Brain pericyte (primary cell): ENCODE measurements around the gene SLC19A1.

ENCODE experiments used
- DNase-seq: peaks from one replicate; pipeline ENCODE4 v3.0.0-alpha.2; 2012; ENCODE audit warnings: low read depth, low spot score

Gene SLC19A1

GRCh38 chr21:45542242-45542666, at the start of gene SLC19A1:
TSS of gene SLC19A1 (minus strand) at chr21:45542440. CDS start at chr21:45537959, 4,481 bp downstream.
- DNase-seq: no peak

DNA sequence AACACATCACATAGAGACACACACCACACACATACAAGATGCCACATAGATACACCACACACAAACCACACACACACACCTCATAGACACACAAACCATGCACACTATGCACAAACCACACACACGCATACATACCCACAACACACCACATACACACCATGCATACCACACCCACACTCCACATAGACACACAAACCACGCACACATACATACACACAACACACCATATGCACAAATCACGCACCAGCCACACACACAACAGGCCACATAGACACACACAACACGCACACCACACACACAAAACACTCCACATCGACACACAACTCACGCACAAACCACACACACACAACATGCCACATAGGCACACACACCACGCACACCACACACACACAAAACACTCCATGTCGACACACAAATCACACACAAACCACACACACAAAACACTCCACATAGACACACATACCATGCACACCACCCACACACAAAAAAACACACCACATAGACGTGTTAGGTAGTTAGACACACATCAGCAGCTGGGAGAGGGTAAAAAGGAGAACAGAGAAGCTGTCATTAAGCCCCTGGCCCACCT, 49.5 kb upstream of the SLC19A1 start:
- no peak for DNase-seq

DNA sequence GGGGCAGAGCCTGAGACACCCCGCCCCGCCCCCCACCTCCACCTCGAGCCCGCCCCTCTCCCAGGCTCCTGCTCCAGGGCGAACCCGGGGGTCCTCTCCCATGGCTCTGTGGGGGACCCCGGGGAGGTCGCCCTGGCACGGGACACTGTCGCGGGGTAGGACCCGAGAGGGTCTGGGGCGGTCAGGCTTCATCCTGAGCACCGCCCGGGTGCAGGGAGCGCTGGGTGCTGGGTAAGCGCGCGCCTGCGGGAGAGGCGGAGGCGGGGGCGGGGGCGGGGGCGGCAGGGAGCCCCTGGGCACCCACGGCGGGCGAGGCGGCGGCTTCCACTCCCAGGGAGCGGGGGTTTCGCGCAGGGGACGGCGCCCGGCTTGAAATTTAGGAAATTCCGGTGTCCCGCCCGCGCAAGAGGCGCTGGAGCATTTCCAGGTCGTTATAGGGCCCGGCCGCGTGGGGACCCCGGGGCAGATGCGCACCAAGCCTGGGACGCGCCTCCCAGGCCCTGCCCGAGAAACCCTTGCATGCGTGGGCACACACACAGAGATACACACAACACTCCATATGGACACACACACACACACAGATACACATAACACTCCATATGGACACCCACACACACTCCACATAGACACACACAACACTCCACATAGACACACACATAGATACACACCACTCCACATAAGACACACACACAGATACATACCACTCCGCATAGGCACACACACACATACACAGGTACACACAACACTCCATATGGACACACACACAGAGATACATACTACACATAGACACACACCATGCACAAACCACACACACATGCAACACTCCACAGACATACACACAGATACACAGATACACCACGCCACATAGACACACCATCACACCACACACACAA, 48.7 kb upstream of the SLC19A1 start:
- no peak for DNase-seq

GRCh38 chr21:45590246-45590725, 48.0 kb upstream of the SLC19A1 start:
- no peak for DNase-seq

GRCh38 chr21:45589686-45590245, 47.5 kb upstream of the SLC19A1 start:
- no peak for DNase-seq

DNA sequence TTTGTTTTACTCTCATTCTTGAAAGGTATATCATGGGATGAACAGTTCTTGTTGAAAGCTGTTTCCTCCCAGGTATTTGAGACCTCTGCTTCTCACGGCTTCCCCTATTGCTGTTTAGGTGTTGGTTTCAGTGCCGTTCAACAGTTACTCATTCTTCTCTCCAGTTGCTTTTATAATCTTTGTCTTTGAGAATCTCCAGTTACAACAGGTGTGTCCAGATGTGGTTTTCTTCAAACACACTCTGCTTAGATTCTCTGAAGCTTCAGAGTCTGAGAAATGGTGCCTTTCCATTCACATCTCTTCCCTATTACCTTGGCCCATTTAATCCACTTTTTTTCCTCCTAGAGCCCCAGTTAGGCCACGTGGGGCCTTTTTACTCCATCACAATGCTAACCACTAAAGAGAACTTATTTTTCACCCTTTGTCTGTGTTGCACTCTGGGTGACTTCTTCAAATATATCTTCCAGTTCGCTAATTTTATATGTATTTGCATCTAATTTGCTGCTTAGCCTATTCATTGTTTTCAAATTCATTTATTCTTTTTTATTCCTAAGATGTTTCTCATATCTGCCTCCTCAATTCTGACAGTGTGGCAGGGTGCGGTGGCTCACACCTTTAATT, 46.7 kb upstream of the SLC19A1 start:
- DNase-seq: no peak

DNA sequence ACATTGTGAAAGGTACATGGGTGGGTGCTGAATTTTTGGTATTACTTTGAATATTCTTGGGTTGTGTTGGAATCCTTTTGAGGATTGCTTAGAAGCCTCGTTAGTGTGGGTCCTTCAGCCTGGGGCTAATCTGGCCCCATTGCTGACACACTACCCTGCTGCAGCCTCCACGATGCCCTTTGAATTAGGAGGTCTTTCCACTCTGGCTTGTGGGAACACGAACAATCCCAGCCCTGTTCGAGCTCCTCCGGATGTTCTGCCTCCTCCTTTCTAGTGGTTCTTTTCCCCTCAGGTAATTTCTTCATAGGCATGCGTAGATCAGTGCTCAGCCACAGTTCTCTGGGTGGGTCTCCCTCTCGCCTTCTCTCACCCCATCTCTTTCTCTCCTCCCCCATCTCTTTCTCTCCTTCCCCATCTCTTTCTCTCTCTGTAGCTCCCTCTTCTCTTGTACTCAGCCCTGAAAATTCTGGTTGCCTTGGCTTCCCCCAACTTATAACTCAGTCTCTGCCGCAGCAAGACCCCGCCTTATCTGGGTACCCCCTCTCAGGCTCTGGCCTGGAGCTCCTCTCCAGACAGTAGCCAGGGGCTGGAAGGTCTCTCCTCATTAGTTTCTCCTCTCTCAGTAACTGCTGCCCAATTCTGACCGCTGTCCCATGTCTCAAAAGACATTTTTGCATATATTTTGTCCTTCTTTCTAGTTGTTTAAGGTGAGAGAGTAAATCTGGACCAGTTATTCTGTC, 46.0 kb upstream of the SLC19A1 start:
- DNase-seq: no peak

GRCh38 chr21:45586289-45586858, 44.1 kb upstream of the SLC19A1 start:
- no peak for DNase-seq

- DNase-seq: no peak
Observed at GRCh38 chr21:45584786-45585185, 42.5 kb upstream of the SLC19A1 start.

DNA sequence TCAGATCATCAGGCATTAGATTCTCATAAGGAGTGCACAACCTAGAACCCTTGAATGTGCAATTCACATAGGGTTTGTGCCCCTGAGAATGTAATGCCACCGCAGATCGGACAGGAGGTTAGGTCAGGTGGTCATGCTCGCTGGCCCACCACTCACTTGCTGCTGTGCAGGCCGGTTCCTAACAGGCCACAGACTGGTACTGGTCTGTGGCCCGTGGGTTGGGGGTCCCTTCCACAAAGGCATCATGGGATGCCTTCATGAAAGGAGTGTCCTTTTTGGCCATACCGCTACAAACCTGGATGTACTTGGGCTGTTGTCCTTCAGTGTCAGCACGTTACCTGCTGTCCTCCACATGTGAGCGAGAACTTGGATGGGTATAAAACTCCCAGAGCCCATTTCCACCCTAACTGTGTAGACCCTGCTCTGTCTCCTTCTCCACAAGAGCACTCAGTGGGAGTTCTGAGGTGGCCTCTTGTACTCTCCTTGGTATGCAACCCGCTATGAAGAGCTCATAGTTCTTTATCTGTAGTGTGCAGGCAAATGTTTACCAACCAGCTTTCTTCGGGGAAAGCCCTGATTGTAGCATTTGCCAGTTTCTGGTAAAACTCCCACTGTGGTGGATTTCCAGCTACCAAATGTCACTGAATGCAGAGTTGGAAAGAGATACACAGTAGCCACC, 41.7 kb upstream of the SLC19A1 start:
- DNase-seq: no peak

DNA sequence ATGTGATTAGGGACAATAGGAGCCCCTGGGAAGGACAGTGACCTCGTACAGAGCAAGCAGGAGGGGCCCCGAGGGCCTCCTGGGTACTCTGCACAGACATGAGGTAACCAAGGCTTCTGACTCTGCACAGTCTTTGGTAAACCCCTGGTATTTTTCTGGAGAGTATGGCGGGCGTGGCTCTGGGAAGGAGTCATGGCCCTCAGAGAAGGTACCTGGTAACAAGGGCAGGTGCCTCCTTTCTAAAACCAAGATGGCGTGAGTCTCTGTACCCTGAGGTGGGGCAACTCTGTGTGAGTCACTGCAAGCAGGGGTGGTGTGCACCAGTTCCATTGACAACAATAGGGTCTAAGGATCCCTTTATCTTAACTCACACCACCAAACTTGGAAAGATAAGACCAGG, 39.9 kb upstream of the SLC19A1 start:
- no peak for DNase-seq

DNA sequence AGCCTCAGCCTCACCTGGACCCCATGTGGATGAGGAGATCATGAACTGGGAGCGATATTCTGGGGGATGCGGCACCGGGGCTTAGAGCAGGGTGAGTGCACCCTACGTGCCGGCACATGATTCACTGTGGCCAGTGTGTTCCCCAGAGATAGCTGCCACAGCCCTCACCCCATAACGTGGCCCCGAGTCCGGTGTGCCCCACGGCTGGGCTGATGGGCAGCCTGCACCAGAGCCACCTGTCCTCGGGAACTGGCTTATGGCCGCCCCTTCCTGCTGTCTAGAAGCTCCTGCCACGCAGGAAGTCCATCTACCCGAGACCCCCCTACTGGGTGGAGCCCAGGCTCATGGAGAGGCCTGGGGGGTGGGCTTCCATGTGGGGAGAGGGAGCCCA, 39.1 kb upstream of the SLC19A1 start:
- no peak for DNase-seq

DNA sequence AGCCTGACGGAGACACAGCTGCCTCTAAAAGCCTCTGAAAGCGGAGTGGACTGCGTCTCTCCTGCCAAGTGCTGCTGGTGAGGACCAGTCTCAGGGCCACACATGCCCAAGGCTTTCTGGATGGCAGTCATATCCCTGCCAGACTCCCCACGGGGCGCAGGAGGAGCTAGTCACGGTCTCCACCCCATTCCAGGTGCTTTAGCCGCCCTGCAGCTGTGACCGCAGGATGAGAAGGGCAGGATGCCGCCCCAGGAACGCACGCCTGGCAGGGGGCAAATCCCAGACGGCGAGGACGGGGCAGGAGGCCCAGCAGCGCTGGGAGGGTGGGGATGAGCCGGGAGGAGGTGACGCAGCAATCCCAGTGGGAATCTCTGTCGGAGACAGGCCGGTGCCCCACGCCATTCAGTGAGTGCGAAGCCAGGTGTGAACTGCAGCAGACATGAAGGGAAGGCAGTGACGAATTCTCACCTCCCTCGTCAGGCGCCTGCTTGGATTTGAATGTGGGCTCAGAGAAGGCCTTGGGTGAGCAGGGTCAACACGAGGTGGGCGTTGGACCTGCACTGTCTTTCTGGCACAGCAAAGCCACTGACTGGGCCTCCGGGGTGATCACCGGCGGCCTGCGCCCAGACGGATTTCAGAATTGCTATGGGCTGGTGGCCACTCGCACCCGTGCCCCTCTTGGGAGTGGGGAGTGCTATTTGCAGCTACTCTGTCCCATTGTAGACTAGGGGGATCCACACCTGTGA, 38.5 kb upstream of the SLC19A1 start:
- DNase-seq: no peak

- DNase-seq: no peak
Observed at GRCh38 chr21:45580181-45580575, 37.9 kb upstream of the SLC19A1 start.

DNA sequence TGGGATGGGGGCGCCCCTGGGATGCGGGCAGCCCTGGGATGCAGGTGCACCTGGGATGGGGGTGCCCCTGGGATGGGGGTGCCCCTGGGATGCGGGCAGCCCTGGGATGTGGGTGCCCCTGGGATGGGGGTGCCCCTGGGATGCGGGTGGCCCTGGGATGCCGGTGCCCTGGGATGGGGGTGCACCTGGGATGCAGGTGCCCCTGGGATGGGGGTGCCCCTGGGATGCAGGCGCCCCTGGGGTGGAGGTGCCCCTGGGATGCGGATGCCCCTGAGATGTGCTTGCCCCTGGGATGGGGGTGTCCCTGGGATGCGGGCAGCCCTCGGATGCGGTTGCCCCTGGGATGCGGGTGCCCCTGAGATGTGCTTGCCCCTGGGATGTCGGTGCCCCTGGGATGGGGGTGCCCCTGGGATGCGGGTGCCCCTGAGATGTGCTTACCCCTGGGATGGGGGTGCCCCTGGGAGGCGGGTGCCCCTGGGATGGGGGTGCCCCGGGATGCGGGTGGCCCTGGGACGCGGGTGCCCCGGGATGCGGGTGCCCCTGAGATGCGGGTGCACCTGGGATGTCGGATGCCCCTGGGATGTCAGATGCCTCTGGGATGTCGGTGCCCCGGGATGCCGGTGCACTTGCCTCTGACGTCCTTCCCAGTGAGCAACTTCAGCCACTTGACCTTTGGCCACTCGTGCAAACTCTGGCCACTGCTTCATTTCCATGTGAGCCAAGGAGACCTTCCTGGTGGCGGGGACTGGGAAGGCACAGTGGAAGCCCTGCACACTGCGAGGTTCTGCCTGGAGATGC, 37.3 kb upstream of the SLC19A1 start:
- no peak for DNase-seq

- no peak for DNase-seq
Observed at GRCh38 chr21:45578811-45579381, 36.7 kb upstream of the SLC19A1 start.

DNA sequence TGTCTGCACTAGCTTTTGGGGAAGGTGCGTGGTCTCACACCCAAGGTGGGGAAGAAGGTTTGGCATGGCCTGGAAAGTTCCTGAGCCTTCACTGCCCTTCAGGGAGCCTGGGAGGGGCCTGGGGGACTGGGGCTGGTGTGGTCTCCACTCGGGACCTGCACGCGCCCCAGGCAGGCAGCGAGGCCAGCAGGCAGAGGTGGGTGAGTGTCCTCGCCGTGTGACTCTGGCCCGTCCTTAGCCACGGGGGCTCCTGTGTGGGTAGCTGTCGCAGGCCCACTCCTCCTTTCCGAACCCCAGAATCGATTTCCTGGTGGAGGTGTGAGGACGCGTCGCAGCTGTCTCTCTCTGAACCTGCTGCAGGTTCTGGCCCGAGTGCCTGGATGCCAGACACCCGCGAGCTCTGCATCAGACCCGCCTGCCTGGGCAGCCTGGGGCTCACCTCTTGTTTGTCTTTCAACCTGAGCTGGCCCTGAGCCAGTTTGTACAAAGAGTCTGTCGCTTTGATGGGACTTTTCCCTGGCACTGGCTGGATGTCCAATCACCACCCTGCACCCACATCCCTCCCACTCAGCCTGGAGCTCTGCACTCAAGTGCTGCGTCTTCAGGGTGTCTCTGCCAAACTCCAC, 36.0 kb upstream of the SLC19A1 start:
- no peak for DNase-seq

- DNase-seq: no peak
Observed at GRCh38 chr21:45577801-45578175, 35.5 kb upstream of the SLC19A1 start.
